SK-N-SH treated with all-trans-retinoic acid at 6 μM for 48 hours (cell line): ENCODE data around the gene GSAP.

Source experiments
- ATAC-seq: fragments of 200-7000 bp; cut with Tn5 transposase; 3 replicates; pipeline ENCODE4 v1.9.1; 2020; ENCODE audit warnings: mild to moderate bottlenecking, moderate library complexity
- ARNTL ChIP-seq: fragments of 450-650 bp; formaldehyde crosslinking; IDR thresholded peaks from 2 replicates; pipeline ENCODE4 v1.5.0; 2020; ENCODE audit warnings: low read depth, mild to moderate bottlenecking, moderate library complexity, borderline replicate concordance
- BACH2 ChIP-seq: fragments of 250-450 bp; sonication (Bioruptor Pico); IDR thresholded peaks from 2 replicates; pipeline ENCODE4 v1.9.0; 2021; ENCODE audit warnings: mild to moderate bottlenecking, borderline replicate concordance
- CSDC2 ChIP-seq: fragments of 250-450 bp; sonication (Bioruptor Pico); IDR thresholded peaks from 2 replicates; pipeline ENCODE4 v1.5.0; 2020; ENCODE audit warnings: mild to moderate bottlenecking, moderate library complexity
- GLIS3 ChIP-seq: fragments of 250-450 bp; sonication (Bioruptor Pico); IDR thresholded peaks from 2 replicates; pipeline ENCODE4 v1.5.0; 2020; ENCODE audit warnings: mild to moderate bottlenecking, moderate library complexity
- ISL1 ChIP-seq: fragments of 250-450 bp; sonication (Bioruptor Pico); IDR thresholded peaks from 2 replicates; pipeline ENCODE4 v2.1.2; 2022; ENCODE audit warnings: mild to moderate bottlenecking, moderate library complexity
- OSR1 ChIP-seq: fragments of 250-450 bp; sonication (Bioruptor Pico); IDR thresholded peaks from 2 replicates; pipeline ENCODE4 v1.8.0; 2022; ENCODE audit warnings: moderate library complexity, mild to moderate bottlenecking, inconsistent platforms
- PPARA ChIP-seq: fragments of 250-450 bp; sonication (Bioruptor Pico); IDR thresholded peaks from 2 replicates; pipeline ENCODE4 v1.5.0; 2020; ENCODE audit warnings: mild to moderate bottlenecking, borderline replicate concordance
- RARB ChIP-seq: fragments of 250-450 bp; sonication (Bioruptor Pico); IDR thresholded peaks from 2 replicates; pipeline ENCODE4 v1.8.0; 2021; ENCODE audit warnings: mild to moderate bottlenecking, moderate library complexity
- SNAI2 ChIP-seq: fragments of 250-450 bp; sonication (Bioruptor Pico); IDR thresholded peaks from 2 replicates; pipeline ENCODE4 v1.5.0; 2020; ENCODE audit warnings: mild to moderate bottlenecking, moderate library complexity
- TCF4 ChIP-seq: fragments of 250-450 bp; sonication (Bioruptor Pico); IDR thresholded peaks from 2 replicates; pipeline ENCODE4 v1.8.0; 2021; ENCODE audit warnings: mild to moderate bottlenecking, moderate library complexity, borderline replicate concordance
- TOX ChIP-seq: fragments of 250-450 bp; sonication (Bioruptor Pico); IDR thresholded peaks from 2 replicates; pipeline ENCODE4 v1.8.0; 2021; ENCODE audit warnings: mild to moderate bottlenecking, moderate library complexity, borderline replicate concordance
- ZC3H10 ChIP-seq: fragments of 250-450 bp; sonication (Bioruptor Pico); IDR thresholded peaks from 2 replicates; pipeline ENCODE4 v1.5.1; 2021; ENCODE audit warnings: mild to moderate bottlenecking, moderate library complexity
- ZFP3 ChIP-seq: fragments of 250-450 bp; sonication (Bioruptor Pico); IDR thresholded peaks from 2 replicates; pipeline ENCODE4 v1.5.0; 2020; ENCODE audit warnings: mild to moderate bottlenecking, moderate library complexity
- ZFP30 ChIP-seq: fragments of 450-650 bp; formaldehyde crosslinking; IDR thresholded peaks from 2 replicates; pipeline ENCODE4 v1.5.0; 2022; ENCODE audit warnings: mild to moderate bottlenecking, moderate library complexity
- ZNF70 ChIP-seq: fragments of 450-650 bp; formaldehyde crosslinking; IDR thresholded peaks from 2 replicates; pipeline ENCODE4 v1.5.0; 2020; ENCODE audit warnings: mild to moderate bottlenecking, moderate library complexity
- ZNF8 ChIP-seq: fragments of 450-650 bp; formaldehyde crosslinking; IDR thresholded peaks from 2 replicates; pipeline ENCODE4 v1.5.0; 2020; ENCODE audit warnings: mild to moderate bottlenecking, moderate library complexity
- TF ChIP-seq, protein P1 (sequence below): fragments of 250-450 bp; sonication (Bioruptor Pico); IDR thresholded peaks from 2 replicates; pipeline ENCODE4 v1.5.0; 2020; ENCODE audit warnings: mild to moderate bottlenecking, moderate library complexity
- TF ChIP-seq, protein P2 (sequence below): fragments of 250-450 bp; sonication (Bioruptor Pico); IDR thresholded peaks from 2 replicates; pipeline ENCODE4 v1.8.0; 2021; ENCODE audit warnings: low read depth, mild to moderate bottlenecking, moderate library complexity, borderline replicate concordance
- TF ChIP-seq, protein P3 (sequence below): fragments of 250-450 bp; sonication (Bioruptor Pico); IDR thresholded peaks from 2 replicates; pipeline ENCODE4 v1.5.1; 2020; ENCODE audit warnings: low read depth, mild to moderate bottlenecking, moderate library complexity
- TF ChIP-seq, protein P4 (sequence below): fragments of 250-450 bp; sonication (Bioruptor Pico); IDR thresholded peaks from 2 replicates; pipeline ENCODE4 v1.8.0; 2020; ENCODE audit warnings: mild to moderate bottlenecking, moderate library complexity, borderline replicate concordance

GSAP gene

DNA sequence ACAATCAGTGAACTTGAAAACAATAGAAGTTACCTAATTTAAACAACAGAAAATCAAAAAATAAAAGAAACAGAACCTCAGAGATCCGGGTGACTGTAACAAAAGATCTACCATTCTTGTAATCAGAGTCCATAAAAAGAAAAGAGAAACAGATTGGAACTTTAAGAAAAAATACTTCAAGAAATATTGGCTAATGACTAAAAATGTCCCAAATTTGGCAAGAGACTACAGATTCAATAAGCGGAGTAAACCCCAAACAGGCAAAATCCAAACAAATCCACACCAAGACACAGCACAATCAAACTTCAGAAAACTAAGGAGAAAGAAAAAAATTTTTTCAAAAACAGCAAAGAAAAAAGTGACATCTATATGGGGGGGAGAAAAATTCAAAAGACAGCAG lies 15.1 kb downstream of the GSAP start:
- TF ChIP-seq ZFP30 (CRISPR knock-in tag) = no peak
- no peak for TF ChIP-seq ZNF70
- TF ChIP-seq OSR1 = no peak
- no peak for TF ChIP-seq TCF4 (CRISPR knock-in tag)
- ATAC-seq = no peak

DNA sequence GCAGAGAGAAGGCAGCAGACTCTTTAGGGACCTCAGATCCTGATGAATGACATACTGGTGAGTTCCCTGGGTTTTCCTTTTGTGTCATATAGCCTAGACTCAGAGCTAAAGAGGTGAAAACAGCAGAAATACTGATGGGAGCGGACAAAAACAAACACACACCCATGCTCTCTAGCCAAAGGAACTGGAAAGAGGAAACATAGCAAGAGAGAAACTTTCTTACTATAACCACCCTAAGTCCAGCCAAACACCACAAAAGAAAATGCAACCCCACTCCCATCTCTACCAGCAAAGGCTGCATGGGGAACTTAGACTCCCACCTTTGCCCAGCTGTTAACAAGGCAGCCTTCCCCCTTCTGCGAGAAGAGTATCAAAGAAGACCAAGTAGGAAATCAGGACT lies 16.3 kb downstream of the GSAP start:
- TF ChIP-seq ZFP30 (CRISPR knock-in tag) (no peak), RARB (CRISPR knock-in tag) (no peak), TCF4 (CRISPR knock-in tag) (no peak), ZNF70 (no peak), ZFP3 (no peak)
- TF ChIP-seq, protein P1, sequence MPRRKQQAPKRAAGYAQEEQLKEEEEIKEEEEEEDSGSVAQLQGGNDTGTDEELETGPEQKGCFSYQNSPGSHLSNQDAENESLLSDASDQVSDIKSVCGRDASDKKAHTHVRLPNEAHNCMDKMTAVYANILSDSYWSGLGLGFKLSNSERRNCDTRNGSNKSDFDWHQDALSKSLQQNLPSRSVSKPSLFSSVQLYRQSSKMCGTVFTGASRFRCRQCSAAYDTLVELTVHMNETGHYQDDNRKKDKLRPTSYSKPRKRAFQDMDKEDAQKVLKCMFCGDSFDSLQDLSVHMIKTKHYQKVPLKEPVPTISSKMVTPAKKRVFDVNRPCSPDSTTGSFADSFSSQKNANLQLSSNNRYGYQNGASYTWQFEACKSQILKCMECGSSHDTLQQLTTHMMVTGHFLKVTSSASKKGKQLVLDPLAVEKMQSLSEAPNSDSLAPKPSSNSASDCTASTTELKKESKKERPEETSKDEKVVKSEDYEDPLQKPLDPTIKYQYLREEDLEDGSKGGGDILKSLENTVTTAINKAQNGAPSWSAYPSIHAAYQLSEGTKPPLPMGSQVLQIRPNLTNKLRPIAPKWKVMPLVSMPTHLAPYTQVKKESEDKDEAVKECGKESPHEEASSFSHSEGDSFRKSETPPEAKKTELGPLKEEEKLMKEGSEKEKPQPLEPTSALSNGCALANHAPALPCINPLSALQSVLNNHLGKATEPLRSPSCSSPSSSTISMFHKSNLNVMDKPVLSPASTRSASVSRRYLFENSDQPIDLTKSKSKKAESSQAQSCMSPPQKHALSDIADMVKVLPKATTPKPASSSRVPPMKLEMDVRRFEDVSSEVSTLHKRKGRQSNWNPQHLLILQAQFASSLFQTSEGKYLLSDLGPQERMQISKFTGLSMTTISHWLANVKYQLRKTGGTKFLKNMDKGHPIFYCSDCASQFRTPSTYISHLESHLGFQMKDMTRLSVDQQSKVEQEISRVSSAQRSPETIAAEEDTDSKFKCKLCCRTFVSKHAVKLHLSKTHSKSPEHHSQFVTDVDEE = no peak
- ATAC-seq = no peak

DNA sequence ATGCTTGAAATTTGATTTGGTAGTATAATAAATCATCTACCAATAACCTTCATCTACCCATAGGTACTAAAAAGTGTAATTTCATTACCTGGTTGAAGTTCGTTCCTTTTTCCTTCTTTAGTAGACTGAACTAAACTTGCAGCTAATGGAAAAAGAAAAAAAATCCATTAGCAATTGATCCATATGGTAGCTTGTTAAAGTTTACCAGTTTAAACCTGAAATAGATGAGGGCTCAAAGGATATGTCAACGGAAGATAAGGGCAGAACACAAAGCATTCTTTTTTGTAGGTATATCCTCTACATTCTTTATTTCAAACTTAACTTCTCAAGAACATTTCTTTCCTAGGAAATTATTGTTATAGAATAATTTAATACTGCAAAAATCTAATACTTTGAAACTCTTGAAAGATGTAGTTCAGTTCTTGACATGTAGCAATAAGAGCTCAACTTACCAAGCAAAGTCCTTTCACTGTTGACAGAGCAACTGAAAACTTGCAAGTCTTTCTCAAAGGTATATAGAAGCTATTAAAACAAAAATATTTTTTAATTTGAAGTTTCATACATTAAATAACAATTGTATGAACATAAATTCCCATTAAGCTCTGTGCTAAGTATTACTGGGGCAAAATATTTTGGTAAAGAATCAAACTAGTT lies 19.1 kb downstream of the GSAP start:
- TF ChIP-seq ZFP30 (CRISPR knock-in tag) (no peak), RARB (CRISPR knock-in tag) (no peak)
- TF ChIP-seq, protein P2, sequence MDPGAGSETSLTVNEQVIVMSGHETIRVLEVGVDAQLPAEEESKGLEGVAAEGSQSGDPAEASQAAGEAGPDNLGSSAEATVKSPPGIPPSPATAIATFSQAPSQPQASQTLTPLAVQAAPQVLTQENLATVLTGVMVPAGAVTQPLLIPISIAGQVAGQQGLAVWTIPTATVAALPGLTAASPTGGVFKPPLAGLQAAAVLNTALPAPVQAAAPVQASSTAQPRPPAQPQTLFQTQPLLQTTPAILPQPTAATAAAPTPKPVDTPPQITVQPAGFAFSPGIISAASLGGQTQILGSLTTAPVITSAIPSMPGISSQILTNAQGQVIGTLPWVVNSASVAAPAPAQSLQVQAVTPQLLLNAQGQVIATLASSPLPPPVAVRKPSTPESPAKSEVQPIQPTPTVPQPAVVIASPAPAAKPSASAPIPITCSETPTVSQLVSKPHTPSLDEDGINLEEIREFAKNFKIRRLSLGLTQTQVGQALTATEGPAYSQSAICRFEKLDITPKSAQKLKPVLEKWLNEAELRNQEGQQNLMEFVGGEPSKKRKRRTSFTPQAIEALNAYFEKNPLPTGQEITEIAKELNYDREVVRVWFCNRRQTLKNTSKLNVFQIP = no peak

DNA sequence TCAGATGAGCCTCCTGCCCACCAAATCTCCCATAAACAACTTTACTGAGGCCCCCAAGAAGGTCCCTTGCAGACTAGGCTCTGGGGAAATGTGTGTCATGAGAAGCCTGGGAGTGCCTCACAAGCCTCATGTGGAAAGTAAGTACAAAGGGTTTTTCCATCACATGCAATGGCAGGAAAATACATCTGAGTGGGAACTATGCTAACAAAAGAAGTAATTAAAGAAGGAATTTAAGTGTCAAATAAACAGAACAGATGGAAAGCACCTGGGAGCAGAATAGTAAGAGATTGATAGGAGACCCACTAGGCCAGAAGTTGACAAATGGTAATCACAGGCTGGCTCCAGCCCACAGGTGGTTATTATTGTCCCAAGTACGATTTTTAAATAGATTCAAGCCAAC lies 20.5 kb downstream of the GSAP start:
- ATAC-seq = no peak
- TF ChIP-seq ZC3H10 (CRISPR knock-in tag) (no peak), BACH2 (no peak)

More for the DNA sequence above, 19.1 kb downstream of the GSAP start:
- ATAC-seq = no peak

DNA sequence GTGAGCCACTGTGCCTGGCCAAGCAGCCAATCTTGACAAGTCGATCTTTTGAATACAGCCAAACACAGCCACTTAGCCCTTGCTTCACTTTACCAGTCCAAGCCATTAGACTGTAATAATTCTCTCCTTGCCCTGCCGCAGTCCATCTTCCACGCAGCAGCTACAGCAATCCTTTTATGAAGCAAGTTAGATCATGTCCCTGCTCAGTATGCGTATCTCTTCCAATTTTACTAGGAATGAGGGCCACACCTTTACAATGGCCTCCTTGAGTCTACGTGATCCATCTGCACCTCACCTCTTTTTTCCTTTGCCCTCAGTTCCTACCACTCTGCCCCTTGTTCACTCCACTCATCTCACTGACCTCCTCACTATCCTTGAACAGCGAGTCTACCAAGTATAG lies 22.2 kb downstream of the GSAP start:
- TF ChIP-seq PPARA (CRISPR knock-in tag) (no peak), TOX (CRISPR knock-in tag) (no peak), CSDC2 (CRISPR knock-in tag) (no peak), OSR1 (no peak), ISL1 (no peak), ARNTL (CRISPR knock-in tag) (no peak), ZNF8 (CRISPR knock-in tag) (no peak), GLIS3 (CRISPR knock-in tag) (no peak), SNAI2 (CRISPR knock-in tag) (no peak), ZC3H10 (CRISPR knock-in tag) (no peak), BACH2 (no peak), ZFP30 (CRISPR knock-in tag) (no peak), ZFP3 (no peak), RARB (CRISPR knock-in tag) (no peak), ZNF70 (no peak)
- TF ChIP-seq, protein P1 = no peak
- TF ChIP-seq, protein P3, sequence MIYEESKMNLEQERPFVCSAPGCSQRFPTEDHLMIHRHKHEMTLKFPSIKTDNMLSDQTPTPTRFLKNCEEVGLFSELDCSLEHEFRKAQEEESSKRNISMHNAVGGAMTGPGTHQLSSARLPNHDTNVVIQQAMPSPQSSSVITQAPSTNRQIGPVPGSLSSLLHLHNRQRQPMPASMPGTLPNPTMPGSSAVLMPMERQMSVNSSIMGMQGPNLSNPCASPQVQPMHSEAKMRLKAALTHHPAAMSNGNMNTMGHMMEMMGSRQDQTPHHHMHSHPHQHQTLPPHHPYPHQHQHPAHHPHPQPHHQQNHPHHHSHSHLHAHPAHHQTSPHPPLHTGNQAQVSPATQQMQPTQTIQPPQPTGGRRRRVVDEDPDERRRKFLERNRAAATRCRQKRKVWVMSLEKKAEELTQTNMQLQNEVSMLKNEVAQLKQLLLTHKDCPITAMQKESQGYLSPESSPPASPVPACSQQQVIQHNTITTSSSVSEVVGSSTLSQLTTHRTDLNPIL (CRISPR knock-in tag) = no peak
- TF ChIP-seq, protein P4, sequence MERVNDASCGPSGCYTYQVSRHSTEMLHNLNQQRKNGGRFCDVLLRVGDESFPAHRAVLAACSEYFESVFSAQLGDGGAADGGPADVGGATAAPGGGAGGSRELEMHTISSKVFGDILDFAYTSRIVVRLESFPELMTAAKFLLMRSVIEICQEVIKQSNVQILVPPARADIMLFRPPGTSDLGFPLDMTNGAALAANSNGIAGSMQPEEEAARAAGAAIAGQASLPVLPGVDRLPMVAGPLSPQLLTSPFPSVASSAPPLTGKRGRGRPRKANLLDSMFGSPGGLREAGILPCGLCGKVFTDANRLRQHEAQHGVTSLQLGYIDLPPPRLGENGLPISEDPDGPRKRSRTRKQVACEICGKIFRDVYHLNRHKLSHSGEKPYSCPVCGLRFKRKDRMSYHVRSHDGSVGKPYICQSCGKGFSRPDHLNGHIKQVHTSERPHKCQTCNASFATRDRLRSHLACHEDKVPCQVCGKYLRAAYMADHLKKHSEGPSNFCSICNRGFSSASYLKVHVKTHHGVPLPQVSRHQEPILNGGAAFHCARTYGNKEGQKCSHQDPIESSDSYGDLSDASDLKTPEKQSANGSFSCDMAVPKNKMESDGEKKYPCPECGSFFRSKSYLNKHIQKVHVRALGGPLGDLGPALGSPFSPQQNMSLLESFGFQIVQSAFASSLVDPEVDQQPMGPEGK = no peak
- TF ChIP-seq, protein P2 = no peak
- TF ChIP-seq, all 23 proteins: peak for 0
- ATAC-seq = no peak
